HG03342 (cell line): Measurements from ENCODE around the gene EFCAB6.

ENCODE experiments used
- ATAC-seq: cut with Tn5 transposase; IDR thresholded peaks from one replicate; pipeline ENCODE4 v1.9.1; 2021; ENCODE audit warnings: mild to moderate bottlenecking, moderate library complexity; ENCODE audit not compliant: unreplicated experiment

Gene EFCAB6

DNA sequence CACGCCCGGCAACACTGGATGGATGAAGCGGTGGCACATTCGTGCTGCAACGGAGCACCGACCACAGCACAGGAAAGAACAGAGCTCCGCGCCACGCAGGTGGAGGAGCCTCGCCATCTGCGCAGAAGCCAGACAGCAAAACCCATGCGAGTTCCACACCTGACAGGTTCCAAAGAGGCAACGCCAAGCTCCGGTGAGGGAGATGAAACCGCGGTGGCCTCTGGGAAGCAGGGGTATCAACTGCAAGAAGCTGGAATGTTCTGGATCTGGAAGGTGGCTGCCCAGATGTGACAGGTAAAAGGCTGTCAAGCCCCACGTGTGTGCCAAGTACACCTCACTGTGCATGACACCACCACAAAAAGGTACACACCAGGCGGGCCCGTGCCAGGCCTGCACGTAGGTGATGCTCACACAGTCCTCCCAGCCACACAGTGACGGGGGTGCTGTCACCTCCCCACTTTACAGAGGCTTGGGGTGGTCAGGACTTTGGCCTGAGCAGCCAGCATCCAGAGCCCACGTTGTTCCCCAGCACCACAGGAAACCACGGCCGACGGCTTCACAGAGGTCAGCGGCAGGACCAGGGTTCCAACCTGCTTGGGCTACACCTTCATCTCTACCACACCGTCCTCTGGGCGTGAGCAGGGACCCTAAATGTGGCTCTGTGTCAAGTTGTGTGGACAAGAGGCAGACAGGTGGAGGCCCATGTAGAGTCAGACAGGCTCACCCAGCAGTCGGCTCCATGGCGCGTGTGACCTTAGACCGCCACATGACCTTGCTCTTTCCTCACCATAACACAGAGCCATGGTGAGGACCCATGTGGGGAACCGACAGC lies 19.7 kb upstream of the EFCAB6 start:
- ATAC-seq: no peak

DNA sequence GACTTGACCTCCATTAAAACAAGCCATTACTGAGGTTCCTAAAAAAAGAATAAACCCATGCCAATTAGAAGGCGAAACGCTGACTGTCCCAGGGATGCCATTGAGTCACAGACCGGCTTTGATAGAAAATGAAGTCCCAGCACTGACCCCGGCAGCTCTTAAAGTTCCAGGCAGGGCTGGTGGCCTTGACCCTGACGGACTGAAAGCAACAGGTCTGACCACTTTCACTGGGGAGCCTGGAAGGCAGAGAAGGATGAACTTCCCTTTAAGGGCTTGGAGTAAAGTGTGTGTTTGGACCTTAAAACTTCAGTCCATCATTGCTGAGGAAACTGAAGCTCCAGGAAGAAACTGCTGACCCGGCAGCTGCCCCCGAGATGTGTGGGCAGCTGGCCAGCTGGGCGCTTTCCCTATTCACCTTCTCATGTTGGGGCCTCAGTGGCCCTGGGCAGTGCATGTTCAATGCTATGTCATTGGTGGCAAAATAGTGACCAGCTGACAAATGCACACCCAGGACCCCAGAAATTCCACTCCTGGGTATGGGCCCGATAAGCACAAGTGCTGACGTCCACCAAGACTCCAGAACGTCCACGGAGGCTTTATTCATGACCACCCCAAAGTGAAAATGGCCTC lies 18.9 kb upstream of the EFCAB6 start:
- no peak for ATAC-seq

DNA sequence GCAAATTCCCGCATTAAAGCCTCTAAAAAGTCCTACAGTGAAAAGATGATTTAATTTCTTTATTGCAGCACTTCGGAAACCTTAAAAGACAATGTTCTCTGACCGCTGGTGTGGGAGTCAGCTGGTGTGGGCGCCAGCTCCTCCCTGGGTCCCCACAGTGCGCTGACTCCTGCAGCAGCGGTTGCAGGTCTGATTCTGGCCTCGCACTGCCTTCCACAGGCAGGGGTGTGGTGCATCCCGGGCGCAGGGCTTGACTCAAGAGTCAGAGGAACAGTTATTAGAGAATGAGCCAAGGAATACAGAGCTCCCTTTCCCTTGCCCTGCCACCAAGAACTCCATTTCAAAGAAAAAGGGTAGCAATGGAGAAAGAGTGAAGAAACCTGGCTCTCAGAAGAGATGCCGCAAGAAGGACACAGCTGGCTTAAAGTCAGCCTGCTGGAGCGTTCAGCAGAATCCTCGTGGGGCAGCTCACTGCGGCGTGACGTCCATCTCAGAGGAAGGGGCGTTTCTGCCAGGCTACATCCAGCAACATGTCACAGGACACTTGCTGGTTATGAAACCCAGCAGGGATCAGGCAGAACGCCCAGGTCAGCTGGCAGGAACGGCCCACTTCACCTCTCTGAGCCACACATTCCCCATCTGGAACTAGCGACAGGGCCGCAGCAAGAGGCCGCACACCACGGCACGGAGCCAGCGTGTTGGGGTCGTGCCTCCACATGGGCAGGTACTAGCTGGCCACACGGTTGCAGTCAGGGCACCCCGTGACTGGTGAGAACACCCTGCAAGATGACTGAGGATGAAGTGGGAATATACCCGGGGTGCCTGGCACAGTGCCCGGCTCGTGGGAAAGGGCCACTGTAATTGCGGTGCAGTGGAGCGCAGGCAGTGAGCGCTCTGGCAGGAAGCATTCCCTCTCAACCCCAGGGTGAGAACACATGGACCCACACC lies 18.1 kb upstream of the EFCAB6 start:
- no peak for ATAC-seq

DNA sequence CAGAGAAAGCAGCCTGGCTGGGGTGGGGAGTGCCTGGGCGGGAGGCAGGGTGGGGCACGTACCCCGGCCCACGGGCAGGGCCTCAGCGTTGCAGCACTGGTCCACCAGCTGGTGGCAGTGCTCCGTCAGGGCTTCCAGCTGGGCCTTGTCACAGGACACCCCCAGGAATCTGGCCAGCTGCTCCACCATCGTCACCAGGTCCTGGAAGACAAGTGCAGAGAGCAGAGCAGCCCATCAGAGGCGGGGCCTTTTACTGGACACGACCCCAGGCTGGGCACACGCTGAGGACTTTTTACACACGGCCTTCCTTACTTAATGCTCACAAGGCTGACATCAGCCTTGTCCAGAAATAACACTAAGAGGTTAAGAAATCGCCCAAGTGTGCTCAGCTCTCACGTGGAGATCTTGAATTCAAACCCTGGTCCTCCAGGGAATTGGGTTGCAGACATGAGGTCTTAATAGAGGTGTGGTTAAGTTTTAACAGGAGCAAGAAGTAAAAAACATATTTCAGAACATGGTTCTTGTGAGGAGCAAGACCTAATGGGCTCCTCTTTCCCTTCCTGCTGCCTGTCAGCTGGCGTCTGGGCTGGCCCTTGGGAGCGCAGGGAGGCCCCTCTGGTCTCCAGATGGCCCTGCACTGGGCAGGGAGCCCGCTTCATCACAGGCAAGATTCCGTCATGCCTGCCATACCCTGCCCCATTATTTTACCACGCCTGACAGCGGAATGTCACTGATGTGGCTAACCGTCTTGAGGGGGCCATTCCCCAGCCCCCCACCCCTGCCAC lies 17.1 kb upstream of the EFCAB6 start:
- ATAC-seq: no peak

DNA sequence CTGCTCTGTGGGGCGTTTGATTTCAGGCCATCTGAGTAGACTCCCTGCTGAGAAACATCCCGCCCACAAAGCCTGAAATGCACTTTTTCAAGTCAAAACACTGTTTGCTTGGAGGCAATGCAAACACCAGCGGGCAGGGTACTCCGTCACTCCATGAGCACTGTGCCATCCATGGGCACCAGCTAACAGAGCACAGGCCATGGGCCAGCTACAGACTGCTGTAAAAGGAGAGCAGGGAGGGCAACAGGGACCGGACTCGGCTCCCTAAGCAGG lies 16.6 kb upstream of the EFCAB6 start:
- ATAC-seq: no peak

DNA sequence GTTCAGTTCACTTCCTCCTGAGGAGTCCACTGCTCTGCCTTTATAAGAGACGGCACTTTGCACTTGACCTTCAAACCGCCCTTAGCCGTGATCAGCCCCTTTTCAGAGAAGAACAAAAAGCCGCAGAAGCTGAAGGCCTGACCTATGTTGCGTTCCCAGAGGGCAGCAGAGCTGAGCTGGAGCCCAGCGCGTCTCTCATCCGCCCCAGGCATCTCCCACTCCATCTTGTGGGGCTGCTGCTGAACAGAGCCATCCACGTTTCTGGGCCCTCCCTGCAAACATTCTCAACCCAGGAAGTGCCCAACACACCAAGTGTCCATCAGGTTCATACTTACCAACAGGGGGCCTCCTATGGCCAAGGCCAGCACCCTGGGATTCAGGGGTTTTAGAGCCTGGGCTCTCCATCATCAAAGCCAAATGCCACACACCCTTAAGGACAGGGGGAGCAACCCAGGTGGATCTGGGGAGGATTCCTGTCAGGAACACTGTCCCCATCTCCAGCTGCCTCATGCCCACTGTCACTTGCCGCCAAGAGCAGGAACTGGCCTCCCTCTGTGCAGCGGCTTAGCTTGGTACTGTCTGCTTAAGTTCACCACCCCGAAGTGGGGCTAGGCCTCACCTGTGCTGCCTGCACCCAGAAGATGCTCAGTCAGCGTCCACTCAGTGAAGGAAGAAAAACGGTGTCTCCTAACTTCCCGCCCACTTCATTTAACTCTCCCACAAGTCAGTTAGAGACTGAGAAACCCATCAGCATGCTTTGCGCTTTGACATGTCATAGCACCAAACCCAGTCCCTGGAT lies 16.0 kb upstream of the EFCAB6 start:
- ATAC-seq: no peak

DNA sequence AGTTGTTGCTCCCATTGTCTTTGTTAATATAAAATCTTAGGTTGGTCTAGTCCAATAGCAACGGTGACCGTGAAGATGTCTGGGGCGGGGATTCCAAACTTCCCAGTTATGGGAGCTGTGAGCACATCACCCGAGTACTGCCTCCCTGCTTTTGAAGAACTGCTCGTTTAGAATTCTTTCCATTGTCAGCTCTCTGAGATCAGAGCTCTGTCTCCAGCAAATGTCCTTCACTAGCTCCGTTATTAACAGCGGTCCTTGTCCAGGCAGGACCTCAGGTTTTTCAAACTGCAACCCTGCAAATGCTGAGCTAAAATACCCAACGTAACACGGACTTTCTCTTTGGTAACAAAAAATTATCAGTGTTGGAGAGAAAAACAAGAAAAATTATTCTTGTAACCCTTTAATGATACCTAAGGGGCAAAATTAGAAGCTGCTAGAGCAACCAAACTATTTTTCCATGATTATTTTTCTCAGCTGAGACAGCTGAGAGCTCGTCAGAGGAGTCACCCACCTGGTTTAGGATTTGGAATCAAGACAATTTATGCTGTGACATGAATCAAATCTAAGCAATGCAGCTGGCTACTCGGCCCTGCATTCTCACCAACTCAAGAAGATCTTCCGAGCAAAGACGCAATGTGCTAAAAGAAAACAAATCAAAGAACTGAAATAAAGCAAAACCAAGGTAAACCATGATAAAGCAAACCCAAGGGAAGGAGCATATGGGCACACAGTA lies 15.1 kb upstream of the EFCAB6 start:
- no peak for ATAC-seq

DNA sequence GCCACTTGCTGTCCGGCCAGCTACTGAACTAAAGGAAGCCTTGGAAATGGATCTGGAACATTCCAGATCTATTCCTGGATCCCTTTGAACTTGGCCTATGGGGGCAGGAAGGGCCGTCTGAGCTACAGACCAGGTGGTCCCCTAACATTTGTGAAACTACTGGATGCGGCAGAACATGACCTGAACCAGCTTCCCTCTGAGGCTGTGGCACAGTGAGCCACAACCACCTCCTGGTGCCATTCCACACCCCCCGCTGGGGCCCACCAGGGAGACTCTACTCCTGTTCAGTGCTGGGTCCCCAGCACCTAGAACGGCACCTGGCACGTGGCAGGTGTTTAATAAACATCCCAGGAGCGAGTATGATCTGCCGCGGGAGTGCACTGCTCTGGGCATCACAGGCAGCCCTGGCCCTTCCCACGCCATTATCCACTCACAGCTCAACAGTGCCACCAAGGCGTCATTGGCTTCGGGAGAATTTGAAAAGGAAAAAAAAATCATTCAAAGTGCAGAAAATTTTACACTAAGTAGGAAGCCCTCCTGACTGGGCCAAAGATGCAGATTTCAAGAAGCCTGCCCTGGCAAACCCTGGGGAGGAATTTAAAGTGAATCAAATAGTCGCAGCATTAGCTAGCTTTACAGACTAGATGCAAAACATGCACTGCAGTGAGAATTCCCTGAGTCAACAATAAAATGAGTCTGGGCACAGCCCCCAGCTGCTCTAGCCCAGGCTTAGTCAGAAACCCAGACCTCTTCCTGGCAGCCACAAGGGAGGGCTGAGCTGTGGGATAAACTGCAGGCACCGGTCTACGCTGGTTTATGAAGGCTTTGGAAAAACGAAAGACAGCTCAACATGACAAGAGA lies 14.3 kb upstream of the EFCAB6 start:
- ATAC-seq: no peak

DNA sequence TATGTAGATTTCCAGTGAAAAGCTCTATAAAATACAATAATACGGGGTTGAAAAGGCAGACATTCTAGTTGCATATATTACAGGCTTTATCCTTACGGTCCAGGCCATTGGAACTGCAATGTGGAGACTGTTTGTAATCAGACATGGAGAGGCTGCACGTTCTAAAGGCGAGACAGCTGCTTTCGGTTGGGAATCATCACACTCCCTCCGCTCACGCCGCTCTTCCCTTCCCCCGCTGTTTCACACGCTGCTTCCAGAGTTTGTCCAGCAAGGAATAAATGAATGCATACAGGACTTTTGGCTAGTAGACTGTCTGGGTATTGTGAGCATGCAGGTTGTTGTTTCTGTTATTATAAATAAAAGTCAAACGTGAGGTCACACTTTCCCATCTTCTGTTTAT lies 13.5 kb upstream of the EFCAB6 start:
- no peak for ATAC-seq

DNA sequence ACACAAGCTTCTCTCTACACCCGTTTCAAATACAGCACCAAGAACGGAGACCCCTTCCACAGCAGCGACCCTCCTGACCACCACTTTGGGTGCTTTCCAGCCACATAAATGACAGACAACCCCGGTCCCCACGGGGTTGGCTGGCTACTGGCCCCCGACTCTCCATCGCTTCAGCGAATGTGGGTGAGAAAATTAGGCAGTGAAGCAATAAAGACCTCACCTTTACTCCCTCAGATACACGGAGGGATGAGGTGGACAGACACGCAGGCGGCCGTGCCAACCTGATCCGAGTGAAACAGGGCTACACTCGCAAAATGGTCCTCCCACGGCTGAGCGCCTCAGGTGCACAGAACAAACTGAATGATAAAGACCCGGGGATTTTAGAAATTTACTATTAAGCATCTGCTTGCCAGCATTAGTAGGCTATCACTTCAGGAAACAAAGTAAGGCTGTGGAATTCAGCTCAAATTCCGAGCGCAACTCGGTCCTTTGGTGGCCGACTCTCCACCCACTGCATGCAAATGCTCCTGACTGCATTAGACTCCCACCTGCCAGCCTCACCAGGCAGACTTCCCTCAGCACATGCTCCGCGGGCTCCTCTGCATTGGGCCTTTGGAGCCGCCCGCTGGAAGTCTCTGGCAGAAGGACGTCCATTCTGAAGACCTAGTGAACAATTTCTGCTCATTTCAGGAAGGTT lies 12.8 kb upstream of the EFCAB6 start:
- ATAC-seq: no peak

DNA sequence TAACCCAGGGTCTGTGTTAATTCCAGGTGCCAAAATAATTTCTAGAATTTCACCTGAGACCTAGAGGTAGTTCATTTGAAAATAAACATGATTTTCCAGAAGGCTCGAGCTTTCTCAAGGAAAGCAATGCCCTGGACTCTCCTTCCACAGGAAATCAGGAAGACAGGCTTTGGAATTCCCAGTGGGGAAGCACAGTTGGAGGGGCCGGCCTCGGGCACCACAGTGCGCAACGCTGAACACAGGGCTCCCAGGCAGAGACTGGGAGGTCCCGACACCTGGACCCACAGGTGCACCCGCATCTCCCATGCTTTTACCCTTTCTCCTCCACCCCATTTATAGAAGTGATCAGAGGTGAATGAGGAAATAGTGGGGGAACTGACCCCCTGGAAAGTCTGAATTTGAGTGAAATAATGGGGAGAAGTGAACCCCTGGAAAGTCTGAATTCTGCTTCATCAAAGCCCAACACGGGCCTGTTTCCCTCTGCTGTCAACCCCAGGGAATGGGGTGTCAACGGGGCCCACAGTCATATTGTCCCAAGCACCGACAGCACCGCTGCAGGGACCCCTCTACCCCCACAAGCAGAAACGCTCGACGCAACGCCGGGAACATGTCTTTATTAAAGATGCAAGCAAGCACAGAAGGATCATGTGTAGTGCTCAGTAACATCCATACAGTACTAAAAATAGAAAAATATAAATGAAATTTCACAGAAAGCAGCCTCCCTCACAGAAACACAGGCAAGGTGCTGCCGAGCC lies 12.0 kb upstream of the EFCAB6 start:
- ATAC-seq: no peak

DNA sequence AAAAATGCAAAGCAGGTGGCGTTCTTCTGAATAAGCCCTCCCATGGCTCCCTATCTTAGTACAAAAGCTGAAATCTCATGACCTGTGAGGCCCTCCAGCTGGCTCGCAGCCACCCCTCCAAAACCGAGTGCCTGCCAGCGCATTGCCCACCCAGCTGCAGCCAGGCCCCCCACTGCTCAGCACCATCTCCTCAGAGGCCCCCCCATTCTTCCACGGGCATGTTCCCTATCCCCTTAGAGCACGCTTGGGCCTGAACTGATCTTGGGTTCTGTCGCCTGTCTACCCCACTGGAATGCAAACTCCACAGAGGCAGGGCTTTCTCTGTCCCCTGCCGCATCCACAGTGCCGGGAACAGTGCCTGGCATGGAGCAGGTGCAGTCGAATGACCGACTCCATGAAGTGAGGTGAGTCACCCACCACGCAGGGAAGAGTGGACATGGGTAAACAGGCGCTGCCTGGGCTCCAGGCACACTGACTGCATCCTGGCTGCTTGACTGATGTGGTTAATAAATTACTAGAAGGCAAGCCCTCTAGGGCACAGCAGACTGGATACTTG lies 11.3 kb upstream of the EFCAB6 start:
- ATAC-seq: no peak

DNA sequence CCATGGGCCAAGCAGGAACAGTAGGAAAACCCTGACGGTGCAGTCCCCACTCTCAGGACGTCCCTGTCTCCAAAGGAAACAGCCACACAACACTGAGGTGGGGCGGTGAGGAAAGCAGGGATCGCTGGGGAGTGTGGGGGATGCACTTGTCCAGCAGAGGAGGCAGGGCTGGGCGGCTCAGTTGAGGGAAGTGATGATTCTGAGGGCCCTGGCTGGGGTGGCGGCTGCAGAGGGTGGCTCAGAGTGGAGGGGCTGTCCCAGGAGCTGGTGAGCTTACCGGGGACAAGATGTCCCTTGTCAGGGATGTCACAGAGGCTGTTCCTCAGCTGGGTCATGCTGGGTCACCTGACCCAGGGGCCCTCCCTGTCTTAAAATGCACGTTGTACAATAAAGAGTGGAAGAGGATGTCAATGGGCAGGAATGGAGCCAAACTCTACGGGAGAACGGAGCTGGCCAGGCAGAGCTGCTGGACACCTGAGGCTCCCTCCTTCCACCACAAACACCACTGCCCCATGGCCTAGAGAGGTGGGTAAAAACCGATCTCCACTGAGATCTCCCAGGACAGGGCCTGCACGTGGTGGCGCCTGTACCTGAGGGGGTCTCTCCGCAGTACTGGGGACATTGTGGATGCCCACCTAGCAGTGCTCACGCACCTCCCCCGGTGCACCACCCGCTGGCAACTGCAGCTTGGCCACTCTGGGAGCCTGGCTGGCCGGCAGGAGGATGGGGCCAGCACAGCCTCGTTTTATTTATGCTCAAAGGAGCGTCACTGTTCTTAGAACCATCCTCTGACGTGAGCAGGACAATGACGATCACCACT lies 9.7 kb upstream of the EFCAB6 start:
- no peak for ATAC-seq

DNA sequence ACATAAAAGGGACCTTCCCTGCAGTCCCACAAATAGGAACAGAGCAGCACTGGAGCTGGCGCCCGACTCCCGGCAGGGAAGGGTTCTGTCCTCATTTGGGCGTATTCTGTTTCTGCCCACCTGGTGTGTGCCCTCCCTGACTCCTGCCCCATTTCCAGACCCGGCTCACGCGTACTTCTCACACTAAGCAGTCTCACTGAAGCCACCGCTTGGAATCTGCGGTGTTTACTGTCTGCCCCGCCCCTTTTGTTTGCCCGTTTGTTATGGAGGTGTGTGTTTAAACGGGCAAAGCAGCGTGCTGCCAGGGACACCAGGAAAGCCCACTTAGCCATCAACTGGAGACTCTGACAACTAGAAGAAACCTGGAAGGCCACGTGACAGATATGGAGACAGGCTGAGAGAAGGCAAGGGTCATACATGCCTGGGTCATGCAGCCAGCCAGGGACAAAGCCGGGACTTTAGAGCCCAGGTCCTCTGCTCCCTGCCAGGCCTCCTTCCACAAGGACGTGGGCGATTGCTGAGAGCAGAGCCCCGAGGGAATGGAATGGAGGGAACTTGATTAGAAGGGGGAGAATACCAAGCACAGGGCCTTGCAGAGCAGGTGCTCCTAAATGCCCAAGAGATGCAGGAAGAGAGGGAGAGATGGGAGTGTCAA lies 8.7 kb upstream of the EFCAB6 start:
- ATAC-seq: no peak

DNA sequence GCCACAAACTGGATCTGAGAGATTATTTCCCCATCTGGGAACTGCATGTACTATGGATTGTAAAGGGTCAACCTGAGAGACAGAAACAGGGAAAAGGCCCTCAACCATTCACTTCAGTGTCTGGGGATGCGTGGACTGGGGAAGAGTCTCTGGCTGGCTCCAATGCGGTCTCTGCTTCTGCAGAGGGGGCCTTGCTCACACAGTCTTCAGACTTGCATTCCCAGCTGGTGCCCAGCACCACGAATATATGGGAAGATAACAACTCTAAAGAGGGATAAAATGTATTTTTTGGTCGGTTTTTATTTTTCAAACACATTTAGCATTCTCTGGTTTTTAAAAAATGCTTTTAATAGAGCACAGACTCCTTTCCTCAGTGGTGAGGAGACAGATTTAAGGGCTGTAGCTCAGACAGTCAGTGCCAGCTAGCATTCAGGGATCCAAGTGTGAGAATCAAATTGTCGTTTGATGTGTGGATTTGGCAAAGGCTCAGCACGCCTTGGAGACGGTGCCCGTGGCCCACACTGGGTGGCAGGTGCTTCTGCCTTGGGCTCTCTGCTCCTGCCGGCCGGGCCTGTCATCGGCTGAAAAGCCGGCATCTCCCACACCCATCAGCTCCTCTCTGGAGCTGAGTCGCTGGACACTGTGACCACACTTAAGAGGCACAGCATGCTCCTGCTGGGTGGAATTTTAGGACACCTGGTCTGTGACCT lies 8.0 kb upstream of the EFCAB6 start:
- no peak for ATAC-seq
